ENCODE data around the gene KRTAP5-10.
"Not testable (repeated sequence)": the region's sequence is repeated elsewhere in the genome, so short reads cannot be mapped to it uniquely, and the experiment has no call there.

Gene KRTAP5-10

DNA sequence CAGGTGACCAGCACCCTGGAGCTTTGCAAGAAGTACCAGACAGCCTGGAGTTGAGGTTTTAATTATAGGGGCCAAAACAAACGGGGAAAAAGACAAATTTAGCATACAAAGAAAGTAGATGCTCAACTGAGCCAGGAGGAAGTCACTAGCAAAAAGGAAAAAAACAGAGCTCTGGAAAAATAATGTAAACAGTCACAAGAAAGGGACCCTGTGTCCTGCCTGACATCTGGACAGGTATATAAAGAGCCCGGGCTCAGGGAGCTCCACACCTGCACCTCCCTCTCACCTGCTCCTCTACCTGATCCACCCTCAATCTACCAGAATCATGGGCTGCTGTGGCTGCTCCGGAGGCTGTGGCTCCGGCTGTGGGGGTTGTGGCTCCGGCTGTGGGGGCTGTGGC lies at the start of gene KRTAP5-10:
KRTAP5-10 (plus strand) TSS at position 301 of the 400 bp plus-strand sequence; CDS start at position 326, 25 bp downstream.
- no peak for DNase-seq

GRCh38 chr11:71518506-71519471 lies 46.6 kb upstream of the KRTAP5-10 start:
- DNase-seq: no peak

DNA sequence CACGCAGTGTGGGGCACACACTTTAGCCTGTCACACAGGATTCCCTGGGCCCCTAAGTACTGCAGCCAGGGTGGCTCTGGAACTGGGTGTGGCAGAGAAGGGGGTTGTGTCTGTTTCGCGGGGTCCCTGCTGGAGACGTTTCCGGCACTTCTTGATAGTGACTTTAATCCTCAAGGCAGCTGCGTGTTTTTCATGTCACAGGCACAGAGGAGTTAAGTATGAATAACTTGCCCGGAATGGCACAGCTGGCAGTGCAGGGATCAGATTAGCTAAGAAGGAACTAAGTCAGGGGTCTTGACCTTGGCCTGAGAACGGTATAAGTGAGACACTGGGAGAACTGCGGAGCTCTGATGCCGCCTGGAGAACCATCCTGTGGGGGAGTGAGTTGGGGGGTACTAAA lies 45.8 kb upstream of the KRTAP5-10 start:
- DNase-seq: no peak

DNA sequence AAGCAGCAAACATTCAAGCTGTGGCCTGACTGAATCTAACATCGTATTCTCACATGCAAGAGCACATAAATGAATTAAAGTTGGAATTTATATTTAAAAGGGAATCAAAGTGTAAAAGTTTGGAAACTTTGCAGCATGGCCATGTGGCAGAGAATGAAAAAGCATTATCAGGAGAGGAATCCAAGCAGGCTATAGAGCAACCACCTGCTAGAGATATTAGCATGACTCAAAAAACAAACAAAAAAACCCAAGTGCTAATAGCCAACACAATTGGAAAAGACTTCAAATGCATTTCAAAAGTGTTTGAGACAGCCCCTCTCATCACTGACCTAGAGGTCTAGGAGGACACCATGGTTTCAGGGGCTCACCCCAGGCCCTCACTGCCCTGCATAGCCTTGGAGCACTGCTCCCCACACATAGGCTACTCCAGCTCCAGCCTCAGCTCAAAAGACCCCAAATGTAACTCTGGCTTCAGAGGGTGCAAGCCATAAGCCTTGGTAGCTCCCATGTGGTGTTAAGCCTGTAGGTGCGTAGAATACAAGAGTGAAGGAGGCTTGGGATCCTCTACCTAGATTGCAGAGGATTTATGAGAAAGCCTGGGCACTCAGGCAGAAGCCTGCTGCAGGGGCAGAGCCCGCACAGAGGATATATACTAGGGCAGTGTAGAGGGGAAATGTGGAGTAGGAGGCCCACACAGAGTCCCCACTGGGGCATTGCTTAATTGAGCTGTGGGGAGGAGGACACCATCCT lies 40.0 kb upstream of the KRTAP5-10 start:
- no peak for DNase-seq

DNA sequence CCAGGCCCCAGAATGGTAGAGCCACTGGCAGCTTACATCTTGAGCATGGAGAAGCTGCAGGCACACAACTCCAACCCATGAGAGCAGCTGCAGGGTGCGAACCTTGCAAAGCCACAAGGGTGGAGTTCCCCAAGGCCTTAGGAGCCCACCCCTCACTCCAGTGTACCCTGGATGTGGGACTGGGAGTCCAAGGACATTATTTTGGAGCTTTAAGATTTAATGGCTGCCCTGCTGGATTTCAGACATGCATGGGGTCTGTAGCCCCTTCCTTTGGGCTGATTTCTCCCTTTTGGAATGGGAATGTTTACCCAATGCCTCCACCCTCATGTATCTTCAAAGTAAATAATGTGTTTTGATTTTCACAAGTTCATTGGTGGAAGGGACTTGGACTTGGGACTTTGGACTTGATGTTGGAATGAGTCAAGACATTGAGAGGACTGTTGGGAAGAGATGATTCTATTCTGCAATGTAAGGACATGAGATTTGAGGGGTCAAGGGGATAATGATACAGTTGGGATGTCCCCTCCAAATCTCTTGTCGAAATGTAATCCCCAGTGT lies 39.3 kb upstream of the KRTAP5-10 start:
- DNase-seq: no peak

DNA sequence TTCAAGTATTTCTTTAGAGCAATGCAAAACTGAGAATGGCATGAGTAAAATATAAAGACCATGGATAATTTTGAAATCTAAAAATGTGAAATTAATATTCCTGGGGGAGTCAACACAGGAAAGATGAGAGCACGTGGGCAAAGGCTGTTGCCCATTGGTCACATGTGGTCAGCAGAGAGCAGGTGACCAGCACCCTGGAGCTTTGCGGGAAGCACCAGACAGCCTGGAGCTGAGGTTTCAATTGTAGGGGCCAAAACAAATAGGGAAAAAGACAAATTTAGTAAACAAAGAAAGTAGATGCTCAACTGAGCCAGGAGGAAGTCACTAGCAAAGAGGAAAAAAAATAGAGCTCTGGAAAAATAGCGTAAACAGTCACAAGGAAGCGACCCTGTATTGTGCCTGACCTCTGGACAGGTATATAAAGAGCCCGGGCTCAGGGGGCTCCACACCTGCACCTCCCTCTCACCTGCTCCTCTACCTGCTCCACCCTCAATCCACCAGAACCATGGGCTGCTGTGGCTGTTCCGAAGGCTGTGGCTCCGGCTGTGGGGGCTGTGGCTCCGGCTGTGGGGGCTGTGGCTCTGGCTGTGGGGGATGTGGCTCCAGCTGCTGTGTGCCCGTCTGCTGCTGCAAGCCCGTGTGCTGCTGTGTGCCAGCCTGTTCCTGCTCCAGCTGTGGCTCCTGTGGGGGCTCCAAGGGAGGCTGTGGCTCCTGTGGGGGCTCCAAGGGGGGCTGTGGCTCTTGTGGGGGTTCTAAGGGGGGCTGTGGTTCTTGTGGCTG lies 38.4 kb upstream of the KRTAP5-10 start, which contains the start of gene KRTAP5-7:
KRTAP5-7 (plus strand) TSS at position 472 of the 780 bp plus-strand sequence; CDS start at position 506, 34 bp downstream.
- DNase-seq: not testable (repeated sequence)

DNA sequence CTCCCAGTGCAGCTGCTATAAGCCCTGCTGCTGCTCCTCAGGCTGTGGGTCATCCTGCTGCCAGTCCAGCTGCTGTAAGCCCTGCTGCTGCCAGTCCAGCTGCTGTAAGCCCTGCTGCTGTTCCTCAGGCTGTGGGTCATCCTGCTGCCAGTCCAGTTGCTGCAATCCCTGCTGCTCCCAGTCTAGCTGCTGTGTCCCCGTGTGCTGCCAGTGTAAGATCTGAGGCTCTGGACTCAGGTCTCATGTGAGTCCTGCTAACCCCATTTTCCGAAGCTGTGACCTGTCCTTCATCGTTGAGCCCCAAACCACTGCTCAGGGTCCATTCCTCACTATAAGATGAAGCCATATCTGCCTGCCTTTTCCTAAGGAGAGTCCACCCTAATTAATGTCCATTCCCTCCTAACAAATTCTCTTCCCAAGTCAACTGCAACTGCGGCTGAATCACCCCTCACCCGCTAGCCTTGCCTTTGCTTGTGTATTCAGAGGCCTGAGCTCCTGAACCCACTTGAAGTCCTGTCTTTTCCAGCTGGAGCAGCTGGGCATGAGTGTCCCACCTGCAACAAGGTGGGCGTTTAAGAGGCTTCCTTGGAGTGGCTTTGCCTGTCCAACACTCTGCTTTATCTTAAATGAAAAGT lies 37.7 kb upstream of the KRTAP5-10 start:
- DNase-seq: no peak

DNA sequence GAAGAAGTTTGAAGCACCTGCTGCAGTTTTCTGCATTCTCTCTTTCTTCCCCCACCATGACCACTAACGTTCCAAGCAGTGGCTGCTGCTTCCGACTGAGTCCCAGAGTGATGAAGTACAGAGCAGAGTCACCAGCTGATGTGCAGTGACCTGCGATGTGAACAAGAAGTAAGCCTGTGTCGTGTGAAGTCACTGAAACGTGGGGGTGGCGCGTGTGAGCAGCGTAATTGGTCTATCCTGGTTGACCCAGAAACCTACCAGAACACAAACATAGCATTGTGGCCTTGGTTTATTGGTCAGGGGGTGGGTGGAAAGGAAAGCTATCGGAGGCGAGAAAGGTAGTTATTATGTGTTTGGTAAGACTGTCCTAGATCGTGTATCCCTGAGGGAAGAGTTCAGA lies 34.8 kb upstream of the KRTAP5-10 start:
- no peak for DNase-seq

- DNase-seq: no peak
Measured at GRCh38 chr11:71532036-71532610, 33.2 kb upstream of the KRTAP5-10 start.

DNA sequence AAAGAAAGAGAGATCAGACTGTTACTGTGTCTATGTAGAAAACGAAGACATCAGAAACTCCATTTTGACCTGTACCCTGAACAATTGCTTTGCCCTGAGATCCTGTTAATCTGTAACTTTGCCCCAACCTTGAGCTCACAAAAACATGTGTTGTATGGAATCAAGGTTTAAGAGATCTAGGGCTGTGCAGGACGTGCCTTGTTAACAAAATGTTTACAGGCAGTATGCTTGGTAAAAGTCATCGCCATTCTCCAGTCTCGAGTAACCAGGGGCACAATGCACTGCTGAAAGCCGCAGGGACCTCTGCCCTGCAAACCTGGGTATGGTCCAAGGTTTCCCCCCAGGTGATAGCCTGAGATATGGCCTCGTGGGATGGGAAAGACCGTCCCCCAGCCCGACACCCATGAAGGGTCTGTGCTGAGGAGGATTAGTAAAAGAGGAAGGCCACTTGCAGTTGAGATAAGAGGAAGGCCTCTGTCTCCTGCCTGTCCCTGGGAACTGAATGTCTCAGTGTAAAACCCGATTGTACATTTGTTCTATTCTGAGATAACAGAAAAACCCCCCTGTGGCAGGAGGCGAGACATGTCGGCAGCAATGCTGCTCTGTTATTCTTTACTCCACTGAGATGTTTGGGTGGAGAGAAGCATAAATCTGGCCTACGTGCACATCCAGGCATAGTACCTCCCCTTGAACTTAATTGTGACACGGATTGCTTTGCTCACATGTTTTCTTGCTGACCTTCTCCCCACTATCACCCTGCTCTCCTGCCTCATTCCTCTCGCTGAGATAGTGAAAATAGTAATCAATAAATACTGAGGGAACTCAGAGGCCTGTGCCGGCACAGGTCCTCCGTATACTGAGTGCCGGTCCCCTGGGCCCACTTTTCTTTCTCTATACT lies 30.4 kb upstream of the KRTAP5-10 start:
- not testable (repeated sequence) for DNase-seq

GRCh38 chr11:71535825-71536224 lies 29.5 kb upstream of the KRTAP5-10 start:
- no peak for DNase-seq

- no peak for DNase-seq
Measured at GRCh38 chr11:71537537-71537936, 27.8 kb upstream of the KRTAP5-10 start.

DNA sequence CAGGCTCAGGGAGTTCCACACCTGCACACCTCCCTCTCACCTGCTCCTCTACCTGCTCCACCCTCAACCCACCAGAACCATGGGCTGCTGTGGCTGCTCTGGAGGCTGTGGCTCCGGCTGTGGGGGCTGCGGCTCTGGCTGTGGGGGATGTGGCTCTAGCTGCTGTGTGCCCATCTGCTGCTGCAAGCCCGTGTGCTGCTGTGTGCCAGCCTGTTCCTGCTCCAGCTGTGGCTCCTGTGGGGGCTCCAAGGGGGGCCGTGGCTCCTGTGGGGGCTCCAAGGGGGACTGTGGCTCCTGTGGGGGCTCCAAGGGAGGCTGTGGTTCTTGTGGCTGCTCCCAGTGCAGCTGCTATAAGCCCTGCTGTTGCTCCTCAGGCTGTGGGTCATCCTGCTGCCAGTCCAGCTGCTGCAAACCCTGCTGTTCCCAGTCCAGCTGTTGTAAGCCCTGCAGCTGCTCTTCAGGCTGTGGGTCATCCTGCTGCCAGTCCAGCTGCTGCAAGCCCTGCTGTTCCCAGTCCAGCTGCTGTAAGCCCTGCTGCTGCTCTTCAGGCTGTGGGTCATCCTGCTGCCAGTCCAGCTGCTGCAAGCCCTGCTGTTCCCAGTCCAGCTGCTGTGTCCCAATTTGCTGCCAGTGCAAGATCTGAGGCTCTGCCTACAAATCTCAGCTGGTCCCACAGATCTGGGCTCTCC lies 27.2 kb upstream of the KRTAP5-10 start, which contains the start of gene KRTAP5-8:
KRTAP5-8 (plus strand) TSS at position 49 of the 689 bp plus-strand sequence; CDS start at position 80, 31 bp downstream.
- not testable (repeated sequence) for DNase-seq

DNA sequence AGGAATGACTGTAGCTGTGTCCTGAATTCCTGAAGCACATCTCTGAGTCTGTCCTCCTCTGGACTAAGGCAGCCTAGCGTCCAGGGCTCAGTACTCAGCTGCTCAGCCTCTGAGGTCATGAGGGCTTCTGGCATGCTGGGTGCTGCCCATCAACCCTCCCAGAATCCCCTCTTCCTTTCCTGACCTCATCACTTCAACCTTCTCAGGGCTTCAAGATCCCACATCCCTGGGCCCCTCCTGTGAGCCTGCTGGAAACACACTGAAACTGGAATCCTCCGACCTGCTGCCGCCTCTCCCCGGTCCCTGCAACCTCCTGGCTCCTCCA lies 26.7 kb upstream of the KRTAP5-10 start:
- no peak for DNase-seq

- no peak for DNase-seq
Measured at GRCh38 chr11:71539017-71539416, 26.3 kb upstream of the KRTAP5-10 start.

DNA sequence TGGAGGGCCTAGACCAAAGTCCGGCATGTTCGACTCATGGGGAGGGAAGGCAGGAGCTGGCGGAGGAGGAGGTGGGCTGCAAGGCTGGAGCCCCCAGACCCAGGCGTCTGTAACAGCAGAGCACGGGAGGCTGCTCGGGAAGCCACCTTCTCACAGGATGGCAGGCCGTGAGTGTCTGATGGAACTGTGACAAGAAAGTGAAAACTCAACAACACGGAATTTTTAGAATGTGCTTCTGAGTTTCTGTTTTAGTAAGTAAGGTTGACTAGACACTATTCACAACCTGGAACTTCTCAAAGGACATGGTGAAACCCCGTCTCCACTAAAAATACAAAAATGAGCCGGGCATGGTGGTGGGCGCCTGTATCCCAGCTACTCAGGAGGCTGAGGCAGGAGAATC lies 25.4 kb upstream of the KRTAP5-10 start:
- not testable (repeated sequence) for DNase-seq

DNA sequence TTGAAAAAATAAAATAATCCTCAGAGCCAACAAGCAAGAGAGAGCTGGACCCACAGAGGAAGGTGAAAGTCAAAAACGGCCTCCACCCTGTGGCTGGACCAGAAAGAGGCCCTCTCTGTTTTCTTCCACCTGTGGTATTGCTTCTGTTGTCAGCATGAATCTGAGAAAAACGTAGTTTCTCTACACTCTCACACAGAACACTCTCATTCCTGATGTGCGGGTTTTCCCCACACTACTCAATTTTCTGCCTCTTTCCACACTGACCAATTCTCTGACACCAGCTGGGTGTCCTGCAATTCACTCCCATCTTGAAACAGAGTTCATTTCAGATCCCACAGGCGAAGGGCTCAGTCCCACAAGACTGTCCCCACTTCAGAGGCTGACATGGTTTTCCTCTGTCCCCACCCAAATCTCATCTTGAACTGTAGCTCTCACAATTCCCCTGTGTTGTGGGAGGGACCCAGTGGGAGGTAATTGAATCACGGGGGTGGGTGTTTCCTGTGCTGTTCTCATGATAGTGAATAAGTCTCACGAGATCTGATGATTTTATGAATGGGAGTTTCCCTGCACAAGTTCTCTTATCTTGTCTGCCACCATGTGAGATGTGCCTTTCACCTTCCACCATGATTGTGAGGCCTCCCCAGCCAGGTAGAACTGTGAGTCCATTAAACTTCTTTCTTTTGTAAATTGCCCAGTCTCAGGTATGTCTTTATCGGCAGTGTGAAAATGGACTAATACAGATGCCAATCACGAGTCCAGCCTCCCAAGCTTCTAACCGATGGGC lies 24.6 kb upstream of the KRTAP5-10 start:
- not testable (repeated sequence) for DNase-seq

- DNase-seq: no peak
Measured at GRCh38 chr11:71542382-71542781, 23.0 kb upstream of the KRTAP5-10 start.
